K562 (cell line): ENCODE data around the gene SBF1. TPM values are rescaled to one million over a fixed set of nuclear protein-coding genes. Genes with fewer than 3 reads are reported as not detected.

Experiments
- ERF ChIP-seq: fragments of 450-650 bp; formaldehyde crosslinking; IDR thresholded peaks from 2 replicates; pipeline ENCODE4 v1.4.0; 2020; ENCODE audit warnings: mild to moderate bottlenecking, mixed read lengths
- FOXK1 ChIP-seq: sonication (generic); formaldehyde crosslinking; IDR thresholded peaks from 2 replicates; pipeline ENCODE4 v1.8.0; 2022; ENCODE audit warnings: missing genetic modification reagents, mild to moderate bottlenecking, borderline replicate concordance
- HNRNPL ChIP-seq: fragments of 200-400 bp; formaldehyde crosslinking; IDR thresholded peaks from 2 replicates; pipeline ENCODE4 v1.6.1; 2017; ENCODE audit warnings: low read depth, mild to moderate bottlenecking, low read length
- IFI16 ChIP-seq: fragments of 250-450 bp; sonication (Bioruptor Pico); IDR thresholded peaks from 2 replicates; pipeline ENCODE4 v2.1.2; 2022; ENCODE audit warnings: mild to moderate bottlenecking, inconsistent platforms
- KAT2B ChIP-seq: IDR thresholded peaks from one replicate; pipeline ENCODE4 v1.6.1; 2012; ENCODE audit warnings: low read depth, mild to moderate bottlenecking, control low read depth, inconsistent platforms, low read length, moderate library complexity
- KDM5B ChIP-seq: fragments of 200-600 bp; sonication (generic); IDR thresholded peaks from 2 replicates; pipeline ENCODE4 v1.6.1; 2012; ENCODE audit warnings: low read depth, mild to moderate bottlenecking, moderate library complexity, low read length, control low read depth, inconsistent platforms; ENCODE audit not compliant: insufficient replicate concordance
- NFIC ChIP-seq: fragments of 450-650 bp; IDR thresholded peaks from 2 replicates; pipeline ENCODE4 v1.6.1; 2017; ENCODE audit warnings: mild to moderate bottlenecking, inconsistent platforms
- SP1 ChIP-seq: sonication (generic); formaldehyde crosslinking; IDR thresholded peaks from 2 replicates; pipeline ENCODE4 v1.8.1; 2022; ENCODE audit warnings: mild to moderate bottlenecking, missing genetic modification reagents
- ZNF239 ChIP-seq: fragments of 250-450 bp; sonication (Bioruptor Pico); IDR thresholded peaks from 2 replicates; pipeline ENCODE4 v1.4.0; 2020; ENCODE audit warnings: mild to moderate bottlenecking
- polyA plus RNA-seq, 8 experiments: library from polyadenylated mRNA; depleted of rRNA in 4 of 8; stranded (reverse) in 5 of 8; unstranded in 3 of 8; fragments of >200 nt; fragmentation: Nextera tagmentation in 2 of 8; fragmentation: Illumina TruSeq in 1 of 8; extraction: Ambion mirVana in 2 of 8; extraction: Trizol in 1 of 8; gene quantifications; 2 replicates each; pipeline versions ENCODE4 v1.2.1 to v1.2.3, GENCODE V29; 2011 to 2014; ENCODE audit warnings: inconsistent platforms in 1 of 8, missing spikeins in 1 of 8
- total RNA-seq, 7 experiments: library from RNA; depleted of rRNA in 6 of 7; stranded (reverse); fragments of >200 nt in 6 of 7; fragmentation: Illumina TruSeq in 2 of 7; extraction: Trizol in 2 of 7; gene quantifications; 2 replicates each; pipeline versions ENCODE4 v1.2.1 to v1.2.3, GENCODE V29; 2011 to 2021; ENCODE audit warnings: low replicate concordance in 1 of 7
- TF ChIP-seq, protein P1 (sequence below): fragments of 250-450 bp; sonication (Bioruptor Pico); IDR thresholded peaks from 2 replicates; pipeline ENCODE4 v1.9.0; 2021; ENCODE audit warnings: mild to moderate bottlenecking
- TF ChIP-seq, protein P2 (sequence below), 2 experiments: fragments of 450-650 bp; formaldehyde crosslinking in 1 of 2; IDR thresholded peaks; 2 replicates each; pipeline versions ENCODE4 v1.4.0 to v1.6.1; 2014 to 2020; ENCODE audit warnings: mild to moderate bottlenecking in 2 of 2, borderline replicate concordance in 1 of 2, low read depth in 1 of 2
- TF ChIP-seq, protein P3 (sequence below): fragments of 450-650 bp; conservative IDR thresholded peaks from 2 replicates; pipeline ENCODE4 v1.6.1; 2016; ENCODE audit warnings: missing genetic modification characterization, low read depth, mild to moderate bottlenecking, control low read depth, missing compliant biosample characterization
- TF ChIP-seq, protein P4 (sequence below): sonication (generic); formaldehyde crosslinking; IDR thresholded peaks from 2 replicates; pipeline ENCODE4 v1.8.1; 2023; ENCODE audit warnings: mild to moderate bottlenecking, missing genetic modification reagents

Gene SBF1
- total and polyA plus RNA-seq, 9 of the 15 experiments (the other 6 are each of a cell fraction or from before 2014, with no cell fraction given), result 0.44 to 50.4 (median 11.4) TPM

DNA sequence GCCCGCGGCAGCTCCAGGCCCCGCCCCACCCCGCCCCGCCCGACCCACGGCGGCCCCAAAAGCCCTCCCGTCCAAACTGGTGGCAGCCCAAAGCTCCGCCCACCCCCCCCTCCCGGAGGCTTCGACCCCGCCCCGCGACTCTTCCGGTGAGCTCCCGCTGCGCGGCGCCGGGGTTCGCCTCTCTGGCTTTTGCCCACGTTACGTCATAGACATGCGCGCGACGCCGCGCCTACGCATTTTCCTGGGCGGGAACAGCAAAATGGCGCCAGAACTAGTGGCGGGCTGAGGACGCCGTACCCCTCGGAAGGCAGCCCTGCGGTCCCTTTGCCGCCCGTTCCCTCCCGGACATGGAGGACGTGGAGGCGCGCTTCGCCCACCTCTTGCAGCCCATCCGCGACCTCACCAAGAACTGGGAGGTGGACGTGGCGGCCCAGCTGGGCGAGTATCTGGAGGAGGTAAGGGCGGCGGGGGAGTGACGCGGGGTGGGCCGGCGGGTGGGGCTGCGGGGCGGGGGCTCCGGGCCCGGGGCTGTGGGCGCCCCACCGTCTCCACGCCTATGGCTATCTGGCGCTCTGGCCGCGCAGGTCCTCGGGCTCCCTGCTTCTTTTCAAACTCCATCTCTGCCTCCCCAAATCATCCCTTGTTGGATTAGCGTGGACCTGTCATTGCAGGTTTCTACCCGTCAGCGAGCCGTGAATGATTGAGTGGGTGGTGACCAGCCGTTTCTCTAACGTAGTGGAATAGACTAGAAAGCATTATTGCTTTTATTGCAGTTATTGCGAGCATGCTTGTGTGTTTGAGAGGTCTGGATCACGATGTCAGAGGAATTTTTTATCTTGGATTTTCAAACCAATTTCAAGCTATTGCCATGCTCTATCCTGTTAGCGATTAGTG lies 33.4 kb upstream of the SBF1 start, which contains the start of gene NCAPH2 (continued):
- no peak for TF ChIP-seq IFI16
- TF ChIP-seq ERF (CRISPR knock-in tag), result no peak
- no peak for TF ChIP-seq ZNF239 (CRISPR knock-in tag)
- TF ChIP-seq FOXK1 (CRISPR knock-in tag), result no peak
- TF ChIP-seq KAT2B, result no peak
- TF ChIP-seq, protein P1, sequence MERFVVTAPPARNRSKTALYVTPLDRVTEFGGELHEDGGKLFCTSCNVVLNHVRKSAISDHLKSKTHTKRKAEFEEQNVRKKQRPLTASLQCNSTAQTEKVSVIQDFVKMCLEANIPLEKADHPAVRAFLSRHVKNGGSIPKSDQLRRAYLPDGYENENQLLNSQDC, result no peak
- TF ChIP-seq, protein P2, sequence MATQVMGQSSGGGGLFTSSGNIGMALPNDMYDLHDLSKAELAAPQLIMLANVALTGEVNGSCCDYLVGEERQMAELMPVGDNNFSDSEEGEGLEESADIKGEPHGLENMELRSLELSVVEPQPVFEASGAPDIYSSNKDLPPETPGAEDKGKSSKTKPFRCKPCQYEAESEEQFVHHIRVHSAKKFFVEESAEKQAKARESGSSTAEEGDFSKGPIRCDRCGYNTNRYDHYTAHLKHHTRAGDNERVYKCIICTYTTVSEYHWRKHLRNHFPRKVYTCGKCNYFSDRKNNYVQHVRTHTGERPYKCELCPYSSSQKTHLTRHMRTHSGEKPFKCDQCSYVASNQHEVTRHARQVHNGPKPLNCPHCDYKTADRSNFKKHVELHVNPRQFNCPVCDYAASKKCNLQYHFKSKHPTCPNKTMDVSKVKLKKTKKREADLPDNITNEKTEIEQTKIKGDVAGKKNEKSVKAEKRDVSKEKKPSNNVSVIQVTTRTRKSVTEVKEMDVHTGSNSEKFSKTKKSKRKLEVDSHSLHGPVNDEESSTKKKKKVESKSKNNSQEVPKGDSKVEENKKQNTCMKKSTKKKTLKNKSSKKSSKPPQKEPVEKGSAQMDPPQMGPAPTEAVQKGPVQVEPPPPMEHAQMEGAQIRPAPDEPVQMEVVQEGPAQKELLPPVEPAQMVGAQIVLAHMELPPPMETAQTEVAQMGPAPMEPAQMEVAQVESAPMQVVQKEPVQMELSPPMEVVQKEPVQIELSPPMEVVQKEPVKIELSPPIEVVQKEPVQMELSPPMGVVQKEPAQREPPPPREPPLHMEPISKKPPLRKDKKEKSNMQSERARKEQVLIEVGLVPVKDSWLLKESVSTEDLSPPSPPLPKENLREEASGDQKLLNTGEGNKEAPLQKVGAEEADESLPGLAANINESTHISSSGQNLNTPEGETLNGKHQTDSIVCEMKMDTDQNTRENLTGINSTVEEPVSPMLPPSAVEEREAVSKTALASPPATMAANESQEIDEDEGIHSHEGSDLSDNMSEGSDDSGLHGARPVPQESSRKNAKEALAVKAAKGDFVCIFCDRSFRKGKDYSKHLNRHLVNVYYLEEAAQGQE (IDR thresholded peaks at IDR 0.05; ENCODE audit: borderline replicate concordance), result no peak
- TF ChIP-seq, protein P2 (CRISPR knock-in tag; IDR thresholded peaks at IDR 0.05; ENCODE audit: low read depth), result no peak
- peak; percentile 60 for TF ChIP-seq NFIC
- no peak for TF ChIP-seq HNRNPL
- peak; percentile 84 for TF ChIP-seq KDM5B
- peak; percentile 64 for TF ChIP-seq SP1 (CRISPR knock-in tag)
- TF ChIP-seq, protein P3, sequence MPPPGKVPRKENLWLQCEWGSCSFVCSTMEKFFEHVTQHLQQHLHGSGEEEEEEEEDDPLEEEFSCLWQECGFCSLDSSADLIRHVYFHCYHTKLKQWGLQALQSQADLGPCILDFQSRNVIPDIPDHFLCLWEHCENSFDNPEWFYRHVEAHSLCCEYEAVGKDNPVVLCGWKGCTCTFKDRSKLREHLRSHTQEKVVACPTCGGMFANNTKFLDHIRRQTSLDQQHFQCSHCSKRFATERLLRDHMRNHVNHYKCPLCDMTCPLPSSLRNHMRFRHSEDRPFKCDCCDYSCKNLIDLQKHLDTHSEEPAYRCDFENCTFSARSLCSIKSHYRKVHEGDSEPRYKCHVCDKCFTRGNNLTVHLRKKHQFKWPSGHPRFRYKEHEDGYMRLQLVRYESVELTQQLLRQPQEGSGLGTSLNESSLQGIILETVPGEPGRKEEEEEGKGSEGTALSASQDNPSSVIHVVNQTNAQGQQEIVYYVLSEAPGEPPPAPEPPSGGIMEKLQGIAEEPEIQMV, result no peak
- TF ChIP-seq, protein P4, sequence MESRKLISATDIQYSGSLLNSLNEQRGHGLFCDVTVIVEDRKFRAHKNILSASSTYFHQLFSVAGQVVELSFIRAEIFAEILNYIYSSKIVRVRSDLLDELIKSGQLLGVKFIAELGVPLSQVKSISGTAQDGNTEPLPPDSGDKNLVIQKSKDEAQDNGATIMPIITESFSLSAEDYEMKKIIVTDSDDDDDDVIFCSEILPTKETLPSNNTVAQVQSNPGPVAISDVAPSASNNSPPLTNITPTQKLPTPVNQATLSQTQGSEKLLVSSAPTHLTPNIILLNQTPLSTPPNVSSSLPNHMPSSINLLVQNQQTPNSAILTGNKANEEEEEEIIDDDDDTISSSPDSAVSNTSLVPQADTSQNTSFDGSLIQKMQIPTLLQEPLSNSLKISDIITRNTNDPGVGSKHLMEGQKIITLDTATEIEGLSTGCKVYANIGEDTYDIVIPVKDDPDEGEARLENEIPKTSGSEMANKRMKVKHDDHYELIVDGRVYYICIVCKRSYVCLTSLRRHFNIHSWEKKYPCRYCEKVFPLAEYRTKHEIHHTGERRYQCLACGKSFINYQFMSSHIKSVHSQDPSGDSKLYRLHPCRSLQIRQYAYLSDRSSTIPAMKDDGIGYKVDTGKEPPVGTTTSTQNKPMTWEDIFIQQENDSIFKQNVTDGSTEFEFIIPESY, result no peak
